ENCODE measurements around the gene CDH13.

CDH13 gene

DNA sequence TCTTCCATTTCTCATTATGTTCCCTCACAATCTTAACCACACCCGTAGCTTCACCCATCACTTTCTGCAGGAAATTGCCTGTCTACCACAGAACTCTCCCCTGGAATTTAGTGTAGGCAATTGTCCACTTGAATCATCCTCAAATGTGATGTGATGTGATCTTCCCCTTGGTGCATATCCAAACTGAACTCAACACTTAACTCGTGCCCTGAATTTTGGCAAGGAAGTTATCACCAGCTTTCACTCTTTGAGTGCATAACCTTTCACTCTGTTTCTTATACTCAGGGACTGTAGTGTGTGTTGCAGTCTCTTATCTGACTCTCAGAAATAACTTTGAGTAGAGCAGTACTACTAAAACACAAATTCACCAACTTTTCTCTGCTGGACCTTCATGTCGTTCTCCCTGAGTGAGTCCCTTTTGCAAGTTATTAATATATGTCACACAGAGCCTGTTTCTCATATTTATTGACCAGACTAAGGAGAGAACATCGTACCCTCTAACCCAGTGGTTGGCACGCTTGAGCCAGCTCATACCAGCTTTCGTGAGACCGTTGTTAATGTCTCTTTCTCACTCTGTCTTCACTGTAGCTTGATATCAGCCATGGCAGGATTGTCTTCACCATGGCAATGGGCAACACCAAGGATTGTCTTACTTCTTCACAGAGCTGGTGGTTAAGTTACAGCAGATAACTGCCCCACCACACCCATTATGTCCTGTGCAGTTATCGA, 622.1 kb downstream of the CDH13 start:
- CTCF ChIA-PET: no interaction called here
- TF ChIP-seq, protein P1, sequence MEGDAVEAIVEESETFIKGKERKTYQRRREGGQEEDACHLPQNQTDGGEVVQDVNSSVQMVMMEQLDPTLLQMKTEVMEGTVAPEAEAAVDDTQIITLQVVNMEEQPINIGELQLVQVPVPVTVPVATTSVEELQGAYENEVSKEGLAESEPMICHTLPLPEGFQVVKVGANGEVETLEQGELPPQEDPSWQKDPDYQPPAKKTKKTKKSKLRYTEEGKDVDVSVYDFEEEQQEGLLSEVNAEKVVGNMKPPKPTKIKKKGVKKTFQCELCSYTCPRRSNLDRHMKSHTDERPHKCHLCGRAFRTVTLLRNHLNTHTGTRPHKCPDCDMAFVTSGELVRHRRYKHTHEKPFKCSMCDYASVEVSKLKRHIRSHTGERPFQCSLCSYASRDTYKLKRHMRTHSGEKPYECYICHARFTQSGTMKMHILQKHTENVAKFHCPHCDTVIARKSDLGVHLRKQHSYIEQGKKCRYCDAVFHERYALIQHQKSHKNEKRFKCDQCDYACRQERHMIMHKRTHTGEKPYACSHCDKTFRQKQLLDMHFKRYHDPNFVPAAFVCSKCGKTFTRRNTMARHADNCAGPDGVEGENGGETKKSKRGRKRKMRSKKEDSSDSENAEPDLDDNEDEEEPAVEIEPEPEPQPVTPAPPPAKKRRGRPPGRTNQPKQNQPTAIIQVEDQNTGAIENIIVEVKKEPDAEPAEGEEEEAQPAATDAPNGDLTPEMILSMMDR (IDR thresholded peaks at IDR 0.05; ENCODE audit: control extremely low read depth, extremely low read depth, low read depth, missing control alignments): no peak
- no peak for DNase-seq (ENCODE audit: extremely low spot score)
- POLR2A ChIA-PET: no interaction called here

DNA sequence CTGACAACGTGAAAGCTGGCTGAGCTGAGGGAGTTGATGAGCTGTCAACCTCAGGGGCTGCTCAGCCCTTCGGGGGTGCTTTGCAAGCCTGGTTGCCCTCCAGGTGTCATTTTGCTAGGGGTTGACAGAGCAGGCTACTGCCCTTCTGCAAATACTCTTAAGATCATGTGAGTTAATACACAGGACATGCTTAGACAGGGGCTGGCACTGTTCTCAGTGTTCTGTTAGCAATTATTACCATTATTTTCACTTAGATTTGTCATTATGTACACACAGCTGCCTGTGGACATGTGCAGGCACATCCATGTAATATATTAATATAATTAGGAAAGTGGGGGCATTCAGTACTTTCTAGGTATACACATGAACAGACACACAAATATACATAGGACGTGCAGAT, 626.8 kb downstream of the CDH13 start:
- CTCF ChIA-PET: no interaction called here
- TF ChIP-seq, protein P1 (IDR thresholded peaks at IDR 0.05; ENCODE audit: control extremely low read depth, extremely low read depth, low read depth, missing control alignments): no peak
- DNase-seq (ENCODE audit: extremely low spot score): no peak
- POLR2A ChIA-PET: no interaction called here

DNA sequence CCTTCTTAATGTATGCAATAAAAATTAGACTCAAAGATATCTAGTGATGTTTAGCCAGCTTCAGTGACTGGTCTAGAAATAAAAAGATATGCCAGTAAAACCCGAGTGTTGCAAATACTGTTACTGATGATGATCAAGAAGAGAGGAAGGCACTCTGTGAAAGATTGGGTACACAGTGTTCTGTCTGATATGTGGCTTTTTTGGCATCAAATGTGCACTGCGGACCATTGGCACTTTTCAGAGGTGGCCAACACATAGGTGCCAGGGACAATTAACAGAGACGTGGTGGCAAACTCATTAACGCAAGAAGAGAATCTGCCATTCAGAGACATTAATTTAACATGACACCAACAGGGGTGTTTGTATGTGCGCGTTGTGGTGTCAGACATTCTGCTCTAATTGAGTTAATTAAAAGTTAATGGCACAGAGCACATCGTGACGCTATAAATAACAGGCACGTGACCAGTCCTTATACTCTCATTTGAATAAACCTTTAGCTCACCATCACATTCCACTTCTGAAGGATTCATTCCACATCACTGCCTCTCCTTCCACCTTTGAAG, 631.7 kb downstream of the CDH13 start:
- ChIA-PET POLR2A (no interaction called here), CTCF (no interaction called here)
- no peak for DNase-seq (ENCODE audit: extremely low spot score)
- TF ChIP-seq, protein P1 (IDR thresholded peaks at IDR 0.05; ENCODE audit: control extremely low read depth, extremely low read depth, low read depth, missing control alignments): no peak

DNA sequence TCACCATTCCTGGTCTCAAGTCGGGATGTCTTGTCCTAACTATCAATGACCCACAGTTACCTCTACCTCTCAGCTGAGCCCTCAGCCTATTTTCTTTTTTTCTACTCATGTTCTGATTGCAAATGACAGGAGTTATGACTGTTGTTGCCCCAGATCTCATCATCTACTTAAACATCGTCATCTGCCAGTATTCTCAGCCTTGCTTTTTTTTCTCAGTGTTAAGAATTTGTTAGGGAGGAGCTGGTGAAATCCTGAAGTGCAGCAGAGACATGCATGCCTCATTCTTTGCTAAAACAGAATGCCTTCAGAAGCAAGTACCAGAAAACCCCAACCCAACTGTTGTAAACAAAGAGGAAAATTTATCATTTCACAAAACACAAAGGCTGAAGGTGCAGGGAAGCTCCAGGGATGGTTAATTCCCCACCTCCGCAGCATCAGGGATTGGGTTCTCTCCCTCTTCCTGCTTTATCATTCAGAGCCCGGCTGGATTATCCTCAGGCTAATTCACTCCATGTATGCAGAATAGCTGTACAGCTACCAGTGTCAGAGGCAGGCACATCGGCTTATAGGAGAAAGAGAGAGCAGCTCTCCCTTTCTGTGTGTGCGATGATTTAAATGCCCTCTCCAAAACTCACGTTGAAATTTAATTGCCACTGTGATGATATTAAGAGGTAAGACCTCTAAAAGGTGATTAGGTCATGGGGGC, 640.2 kb downstream of the CDH13 start:
- TF ChIP-seq, protein P1 (IDR thresholded peaks at IDR 0.05; ENCODE audit: control extremely low read depth, extremely low read depth, low read depth, missing control alignments): no peak
- POLR2A ChIA-PET: no interaction called here
- DNase-seq (ENCODE audit: extremely low spot score): no peak
- CTCF ChIA-PET: interaction anchor here (1.1 kb wide), 1 partner anchor 21 kb away, joined by 3 read pairs; no protein-coding TSS in a partner anchor

DNA sequence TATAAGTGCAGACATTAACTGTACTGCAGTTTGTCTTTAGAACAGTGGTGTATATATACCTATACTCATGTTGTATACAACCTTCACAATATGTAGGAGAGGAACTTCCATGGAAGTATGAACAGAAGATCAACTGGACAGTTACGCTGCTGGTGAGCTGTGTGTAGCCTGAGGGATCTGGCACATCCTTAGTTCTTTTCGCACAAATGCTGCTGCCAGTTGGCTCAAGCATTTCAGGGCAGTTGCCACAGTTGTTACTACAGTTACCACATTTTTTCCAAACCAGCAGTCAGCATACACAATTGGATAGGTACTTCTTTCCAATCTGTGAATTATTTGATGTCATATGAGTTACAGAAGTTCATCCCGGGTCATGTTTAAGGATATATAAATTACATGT, 641.4 kb downstream of the CDH13 start:
- DNase-seq (ENCODE audit: extremely low spot score): no peak
- CTCF ChIA-PET: no interaction called here
- POLR2A ChIA-PET: no interaction called here
- TF ChIP-seq, protein P1 (IDR thresholded peaks at IDR 0.05; ENCODE audit: control extremely low read depth, extremely low read depth, low read depth, missing control alignments): no peak

DNA sequence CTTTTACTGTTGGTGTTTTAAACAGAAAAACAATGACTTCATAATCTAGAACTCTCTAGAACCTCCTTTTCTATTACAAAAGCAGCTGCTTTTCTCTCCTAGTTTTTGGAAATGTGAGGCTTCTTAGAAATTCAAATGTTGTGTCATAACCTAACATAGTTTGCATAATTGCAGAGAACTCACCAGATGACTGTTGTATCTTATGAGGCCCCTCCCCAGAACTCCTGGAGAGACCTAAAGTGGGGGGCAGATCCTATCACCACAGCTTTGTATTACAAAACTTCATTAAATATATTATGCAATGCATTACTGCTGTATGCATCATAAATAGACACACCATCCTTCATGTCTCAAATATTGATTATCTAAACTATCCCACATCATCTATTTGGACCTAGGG, 642.3 kb downstream of the CDH13 start:
- TF ChIP-seq, protein P1 (IDR thresholded peaks at IDR 0.05; ENCODE audit: control extremely low read depth, extremely low read depth, low read depth, missing control alignments): no peak
- ChIA-PET POLR2A (no interaction called here), CTCF (no interaction called here)
- DNase-seq (ENCODE audit: extremely low spot score): no peak

Data from GM10248 (cell line).